Measurements from ENCODE around the gene ATP11A.

The ATP11A gene

GRCh38 chr13:112709825-112710783 is 20.3 kb downstream of the ATP11A start:
- DNase-seq (ENCODE audit: low read depth in 2 of 2), result no peak

DNA sequence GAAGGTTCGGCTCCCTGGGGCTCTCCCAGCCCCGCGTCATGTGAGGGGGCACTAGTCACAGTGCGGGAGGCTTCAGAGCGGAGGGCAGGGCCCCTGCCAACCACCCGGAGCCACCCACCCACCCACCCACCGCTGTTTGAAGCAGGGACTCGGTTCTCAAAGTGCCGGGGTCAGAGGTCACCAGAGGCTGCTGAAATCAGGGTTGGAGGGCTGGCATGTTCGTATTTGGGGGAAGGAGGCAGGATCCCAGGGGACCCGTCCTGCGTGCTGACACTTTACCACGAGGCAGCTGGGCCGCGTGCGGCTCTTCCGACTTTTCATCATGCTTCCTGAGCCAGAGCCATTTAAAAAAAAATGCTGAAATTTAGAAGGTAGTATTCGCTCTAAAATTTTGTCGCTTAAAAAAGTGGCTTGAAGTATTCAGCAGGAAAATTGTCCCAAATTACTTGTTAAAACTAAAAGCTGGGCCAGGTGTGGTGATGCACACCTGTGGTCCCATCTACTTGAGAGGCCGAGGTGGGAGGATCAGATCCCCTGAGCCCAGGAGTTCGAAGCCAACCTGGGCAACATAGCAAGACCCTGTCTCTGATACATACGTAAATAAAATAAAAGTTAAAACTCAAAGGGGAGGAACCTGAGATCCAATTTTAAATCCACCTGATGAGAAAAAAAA is 21.2 kb downstream of the ATP11A start:
- no peak for DNase-seq (ENCODE audit: low read depth in 2 of 2)

- DNase-seq (ENCODE audit: low read depth in 2 of 2), result no peak
Observed at GRCh38 chr13:112711528-112712265, 21.9 kb downstream of the ATP11A start.

DNA sequence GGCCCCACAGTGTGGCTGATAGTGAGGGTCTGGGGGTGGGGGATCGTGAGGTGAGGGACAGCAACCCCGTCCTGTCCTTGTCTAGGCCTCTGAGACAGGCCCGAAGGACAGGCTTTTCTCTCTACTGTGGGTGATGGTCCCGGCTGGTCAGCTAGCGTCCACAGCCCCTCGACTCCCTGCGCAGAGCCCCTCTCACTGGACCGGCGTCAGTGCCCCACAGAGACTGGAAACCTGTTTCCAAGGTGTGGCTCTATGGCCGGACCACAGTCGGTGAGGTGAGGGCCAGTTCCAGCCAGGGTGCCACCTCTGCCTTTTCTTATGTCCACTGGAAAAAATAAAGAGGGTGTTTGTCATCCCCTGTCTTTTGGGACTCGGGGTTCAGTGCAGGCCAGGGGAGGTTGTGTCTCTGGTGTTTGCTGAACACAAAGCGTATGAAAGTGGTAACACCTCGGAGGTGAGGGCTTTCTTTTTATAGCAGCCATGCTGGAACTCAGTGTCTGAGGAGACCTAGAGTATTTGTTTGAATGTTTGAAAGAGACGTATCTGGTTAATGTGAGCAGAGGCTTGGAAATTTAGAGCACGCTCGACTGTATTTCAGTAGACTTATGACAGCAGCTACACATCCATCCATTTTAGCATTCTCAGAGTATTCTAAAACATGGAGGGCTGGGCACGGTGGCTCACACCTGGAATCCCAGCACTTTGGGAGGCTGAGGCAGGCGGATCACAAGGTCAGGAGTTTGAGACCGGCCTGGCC is 22.8 kb downstream of the ATP11A start:
- no peak for DNase-seq (ENCODE audit: low read depth in 2 of 2)

- no peak for DNase-seq (ENCODE audit: low read depth in 2 of 2)
Observed at GRCh38 chr13:112713517-112714253, 23.8 kb downstream of the ATP11A start.

GRCh38 chr13:112714376-112715174 is 24.7 kb downstream of the ATP11A start:
- DNase-seq (ENCODE audit: low read depth in 2 of 2), result no peak

- DNase-seq (ENCODE audit: low read depth in 2 of 2), result no peak
Observed at GRCh38 chr13:112715210-112715609, 25.4 kb downstream of the ATP11A start.

- DNase-seq (ENCODE audit: low read depth in 2 of 2), result no peak
Observed at GRCh38 chr13:112715715-112716460, 26.1 kb downstream of the ATP11A start.

- DNase-seq (ENCODE audit: low read depth in 2 of 2), result no peak
Observed at GRCh38 chr13:112716461-112716820, 26.6 kb downstream of the ATP11A start.

- no peak for DNase-seq (ENCODE audit: low read depth in 2 of 2)
Observed at GRCh38 chr13:112716841-112717520, 27.1 kb downstream of the ATP11A start.

DNA sequence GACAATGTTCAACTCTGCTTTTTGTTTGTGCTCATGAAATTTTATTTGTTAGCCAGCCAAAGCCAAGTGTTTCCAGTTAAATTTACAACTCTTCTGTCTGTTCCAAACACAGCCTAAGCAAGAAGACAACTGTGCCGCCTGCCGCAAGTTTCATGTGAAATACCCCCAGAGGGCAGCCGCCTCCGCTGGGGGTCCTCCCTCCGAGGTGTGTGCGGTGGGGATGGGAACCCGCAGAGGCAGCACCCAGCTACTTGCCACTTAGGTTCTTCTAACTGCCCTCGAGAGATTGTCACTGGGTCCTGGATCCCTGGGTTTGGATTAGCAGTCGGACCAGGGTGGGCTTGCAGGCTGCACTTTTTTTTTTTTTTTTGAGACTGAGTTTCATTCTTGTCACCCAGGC is 28.5 kb downstream of the ATP11A start:
- no peak for DNase-seq (ENCODE audit: low read depth in 2 of 2)

GRCh38 chr13:112719016-112719415 is 29.2 kb downstream of the ATP11A start:
- no peak for DNase-seq (ENCODE audit: low read depth in 2 of 2)

DNA sequence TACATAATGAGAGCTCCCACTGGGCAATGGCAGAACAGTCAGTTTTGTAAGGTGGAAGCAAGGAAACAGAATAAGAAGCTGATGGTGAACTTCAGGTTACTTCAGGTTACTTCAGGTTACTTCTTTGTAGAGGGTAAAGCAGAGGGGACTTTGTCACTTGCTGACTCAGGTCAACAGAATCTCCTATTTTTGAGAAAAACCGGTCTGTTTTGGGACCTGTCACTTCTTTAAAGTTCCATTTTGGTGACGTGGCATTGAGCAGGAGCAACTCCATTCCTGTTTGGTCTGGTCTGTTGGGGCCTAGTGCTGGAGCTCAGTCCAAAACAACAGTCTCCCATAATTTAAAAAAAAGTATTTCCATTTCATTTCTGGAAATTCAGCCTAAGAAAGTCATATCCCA is 29.7 kb downstream of the ATP11A start:
- DNase-seq (ENCODE audit: low read depth in 2 of 2), result no peak

DNA sequence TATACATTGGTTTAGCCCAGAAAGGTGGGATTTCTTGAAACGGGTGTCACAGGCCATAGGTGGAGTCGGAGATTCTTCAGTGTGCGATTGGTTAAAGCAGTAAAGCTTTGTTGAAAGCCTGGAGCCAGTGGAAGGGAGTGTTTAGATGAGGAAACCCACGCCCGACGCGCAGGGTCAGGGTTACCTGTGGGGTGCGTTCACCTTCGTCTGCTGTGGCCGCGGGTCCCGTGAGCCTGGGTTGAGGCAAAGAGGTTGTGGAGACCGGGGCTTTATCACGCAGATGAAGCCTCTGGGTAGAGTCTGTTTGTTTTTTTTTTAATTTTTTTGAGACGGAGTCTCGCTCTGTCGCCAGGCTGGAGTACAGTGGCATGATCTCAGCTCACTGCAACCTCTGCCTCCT is 30.4 kb downstream of the ATP11A start:
- no peak for DNase-seq (ENCODE audit: low read depth in 2 of 2)

GRCh38 chr13:112720814-112721197 is 31.0 kb downstream of the ATP11A start:
- DNase-seq (ENCODE audit: low read depth in 2 of 2), result no peak

GRCh38 chr13:112721198-112722104 is 31.6 kb downstream of the ATP11A start:
- DNase-seq (ENCODE audit: low read depth in 2 of 2), result no peak

- DNase-seq (ENCODE audit: low read depth in 2 of 2), result no peak
Observed at GRCh38 chr13:112722433-112723263, 32.8 kb downstream of the ATP11A start.
